HG03175 (cell line): ENCODE results near the gene DACT3.

ENCODE experiments used
- ATAC-seq: cut with Tn5 transposase; IDR thresholded peaks from one replicate; pipeline ENCODE4 v1.9.1; 2021; ENCODE audit warnings: mild to moderate bottlenecking, moderate library complexity; ENCODE audit not compliant: unreplicated experiment

DACT3 gene

DNA sequence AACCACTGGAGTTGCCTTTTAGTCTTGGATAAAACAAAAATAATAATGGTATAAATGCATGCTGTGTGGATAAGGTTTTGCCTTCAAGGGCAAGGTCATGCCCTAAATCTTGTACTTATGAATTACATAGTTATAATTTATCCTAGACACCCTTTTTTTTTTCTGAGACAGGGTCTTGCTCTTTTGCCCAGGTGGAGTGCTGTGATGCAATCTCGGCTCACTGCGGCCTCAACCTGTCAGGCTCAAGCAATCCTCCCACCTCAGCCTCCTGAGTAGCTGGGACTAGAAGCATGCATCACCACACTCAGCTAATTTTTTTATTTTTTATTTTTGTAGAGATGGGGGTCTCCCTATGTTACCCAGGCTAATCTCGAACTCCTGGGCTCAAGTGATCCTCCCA lies 7.7 kb upstream of the DACT3 start:
- no peak for ATAC-seq

DNA sequence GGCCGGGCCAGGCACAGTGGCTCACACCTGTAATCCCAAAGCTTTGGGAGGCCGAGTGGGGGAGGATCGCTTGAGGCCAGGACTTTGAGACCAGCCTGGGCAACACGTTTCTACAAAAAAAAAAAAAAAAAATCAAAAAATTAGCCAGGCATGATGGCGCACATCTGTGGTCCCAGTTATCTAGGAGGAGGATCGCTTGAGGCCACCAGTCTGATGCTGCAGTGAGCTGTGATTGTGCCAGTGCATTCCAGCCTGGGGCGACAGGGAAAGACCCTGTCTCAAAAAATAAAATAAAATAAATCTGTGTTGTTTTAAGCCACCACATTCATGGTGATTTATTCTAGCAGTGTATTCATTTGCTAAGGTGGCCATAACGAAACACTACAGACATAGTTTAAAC lies 4.1 kb upstream of the DACT3 start:
- no peak for ATAC-seq

DNA sequence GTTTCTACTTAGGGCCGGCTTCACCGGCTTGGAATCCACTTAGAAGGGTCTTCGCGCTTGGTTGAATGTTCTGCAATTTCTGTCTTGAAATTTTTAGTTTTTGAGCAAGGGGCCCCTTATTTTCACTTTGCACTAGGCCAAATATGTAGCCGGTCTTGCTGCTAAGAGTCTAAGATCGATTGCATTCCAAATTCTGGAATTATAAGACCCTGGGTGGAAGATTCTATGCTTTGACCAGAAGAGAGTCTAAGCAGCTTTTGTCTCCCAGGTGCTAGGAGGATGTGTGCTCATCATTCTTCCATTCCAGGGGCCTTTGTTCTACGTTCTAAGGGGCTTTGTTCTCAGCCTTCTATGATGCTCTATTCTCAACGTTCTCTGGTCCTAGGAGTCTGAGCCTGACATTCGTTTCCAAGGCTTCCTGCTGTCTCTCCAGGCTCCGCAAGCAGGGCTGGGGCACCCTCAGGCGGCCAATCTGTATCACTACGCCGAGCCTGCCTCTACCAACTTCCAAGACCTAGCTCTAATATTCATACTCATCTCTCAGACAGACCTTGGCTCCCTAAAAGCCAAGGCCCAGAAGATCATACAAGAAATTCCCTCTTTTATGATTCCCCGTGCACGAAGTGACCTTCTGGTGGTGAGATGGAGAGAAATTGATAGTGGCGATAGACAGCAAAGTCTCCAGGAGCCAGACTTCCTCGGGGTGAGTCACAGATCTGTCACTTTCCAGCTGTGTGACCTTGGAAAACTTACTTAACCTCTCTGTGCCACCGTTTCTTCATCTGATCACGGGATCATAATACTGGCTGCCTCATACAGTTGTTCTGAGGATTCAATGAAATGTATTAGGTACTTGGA lies 982 bp upstream of the DACT3 start:
- ATAC-seq, result no peak

DNA sequence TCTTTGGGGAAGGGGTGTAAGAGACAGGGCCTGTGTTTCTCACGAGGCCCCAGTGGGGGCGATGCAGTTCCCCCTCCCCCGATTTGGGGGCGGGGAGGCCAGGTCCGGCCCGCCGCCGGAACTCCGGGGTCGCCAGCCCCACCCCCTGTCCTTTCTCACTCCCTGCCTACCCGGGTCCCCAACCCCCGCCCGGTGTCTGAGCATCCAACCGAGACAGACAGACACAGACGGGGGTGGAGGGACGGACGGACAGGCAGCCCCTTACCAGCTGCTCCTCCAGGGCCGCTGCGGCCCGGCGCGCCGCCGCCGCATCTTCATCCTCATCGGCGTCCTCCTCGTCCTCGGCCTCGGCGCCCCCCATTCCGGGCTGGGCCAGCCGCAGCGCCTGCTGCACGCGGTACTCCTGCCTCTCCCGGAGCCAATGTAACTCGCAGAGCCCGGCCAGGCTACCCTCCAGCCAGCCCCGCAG lies 397 bp downstream of the DACT3 start:
- ATAC-seq, result no peak

DNA sequence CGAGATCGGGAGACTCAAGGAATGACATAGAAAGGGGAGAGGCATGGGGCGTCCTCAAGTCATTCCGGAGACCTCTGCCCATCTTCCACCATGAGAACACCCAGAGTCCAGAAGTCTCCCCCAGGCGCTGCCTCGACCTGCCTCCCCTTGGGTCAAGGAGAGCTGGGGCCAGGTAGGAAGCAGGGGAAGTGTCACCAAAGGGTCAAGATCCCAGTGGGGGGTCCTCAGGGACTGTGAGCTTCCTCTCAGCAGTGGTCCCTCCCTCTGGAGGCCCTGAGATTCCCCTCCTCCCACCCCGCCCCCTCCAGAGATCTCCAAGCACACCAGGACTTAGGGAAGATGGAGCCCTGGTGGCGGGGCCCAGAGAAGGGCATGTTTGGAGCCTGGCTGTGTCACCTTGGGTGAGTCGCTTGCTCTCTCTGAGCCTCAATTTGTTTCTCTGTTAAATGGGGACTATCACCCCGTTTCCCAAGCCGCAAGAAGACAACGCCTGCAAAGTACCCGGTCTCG lies 919 bp downstream of the DACT3 start:
- ATAC-seq, result no peak

DNA sequence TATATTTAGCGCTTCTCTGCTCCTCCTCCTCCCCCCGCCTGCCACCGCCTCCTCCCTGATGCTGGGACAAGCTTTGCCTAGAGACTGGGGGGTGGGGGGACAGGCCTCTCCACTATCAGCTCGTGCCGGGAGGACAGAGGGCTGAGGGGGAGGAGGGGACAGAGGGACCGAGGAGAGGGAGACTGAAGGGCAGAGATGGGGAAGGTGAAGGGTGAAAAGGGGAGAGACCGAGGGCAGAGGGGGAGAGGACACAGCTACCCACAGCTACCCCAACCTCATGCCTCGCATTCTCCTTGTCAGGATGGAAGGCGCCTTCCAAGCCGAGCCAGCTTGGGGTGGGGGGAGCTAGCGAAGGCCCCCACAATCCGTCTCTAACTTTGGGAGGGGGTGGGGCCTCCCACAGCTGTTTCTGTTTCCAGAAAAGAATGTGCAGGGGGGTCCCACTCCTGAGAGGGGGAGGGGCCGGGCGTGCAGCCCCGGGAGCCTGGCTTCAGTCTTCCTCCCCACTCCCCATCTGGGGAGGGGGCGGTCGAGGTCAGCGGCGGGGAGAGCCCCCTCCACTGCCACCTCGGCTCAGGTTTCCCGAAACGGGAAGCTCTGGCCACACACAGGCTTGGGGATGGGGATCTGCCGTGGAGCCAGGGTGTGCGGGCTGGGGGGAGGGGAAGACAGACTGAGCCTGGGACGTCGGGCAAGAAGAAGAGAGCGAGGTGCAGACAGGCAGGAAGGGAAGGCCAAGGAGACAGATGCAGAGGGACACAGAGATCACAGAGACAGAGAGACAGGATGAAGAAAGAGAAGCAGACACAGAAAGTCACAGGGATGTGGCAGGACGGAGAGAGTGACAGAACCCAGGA lies 1.6 kb downstream of the DACT3 start:
- no peak for ATAC-seq

DNA sequence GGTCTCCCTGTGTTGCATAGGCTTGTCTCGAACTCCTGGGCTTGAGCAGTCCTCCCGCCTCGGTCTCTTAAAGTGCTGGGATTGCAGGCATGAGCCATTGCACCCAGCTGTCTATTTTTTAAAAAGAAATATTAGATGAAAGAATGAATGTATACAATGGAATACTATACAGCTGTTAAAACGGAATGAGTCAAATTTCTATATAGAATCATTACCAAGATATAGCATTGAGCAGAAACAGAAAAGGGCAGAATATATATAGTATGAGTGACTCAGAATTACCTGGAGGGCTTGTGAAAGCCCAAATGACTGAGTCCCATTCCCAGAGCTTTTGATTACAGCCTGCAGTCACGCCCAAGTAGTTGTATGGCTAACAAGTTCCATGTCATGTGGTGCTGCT lies 4.4 kb downstream of the DACT3 start:
- ATAC-seq, result no peak

DNA sequence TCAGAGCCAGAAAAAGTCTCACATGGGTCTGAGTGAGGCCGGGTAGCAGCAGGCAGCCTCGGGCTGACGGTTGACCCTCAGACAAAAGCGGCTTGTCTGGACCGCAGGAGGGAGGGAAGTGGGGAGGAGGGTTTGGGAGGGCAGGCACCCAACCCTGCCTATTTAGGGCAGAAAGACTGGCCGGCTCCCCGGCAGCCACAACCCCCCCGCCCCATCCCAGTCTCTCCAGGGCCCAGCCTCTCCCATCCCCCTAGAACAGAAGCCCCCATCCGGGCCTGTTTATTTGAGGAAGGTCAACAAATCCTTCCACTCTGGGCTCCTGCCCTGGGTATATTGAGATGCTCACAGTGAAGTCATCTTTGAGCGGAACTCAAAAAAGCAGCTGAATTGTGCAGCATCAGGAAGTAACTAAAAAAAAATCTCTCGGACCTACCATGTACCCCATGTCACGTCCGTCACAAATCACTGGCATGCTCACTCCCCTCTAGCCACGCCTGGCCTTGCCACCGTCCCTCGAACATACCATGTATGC lies 6.3 kb downstream of the DACT3 start:
- ATAC-seq, result no peak

DNA sequence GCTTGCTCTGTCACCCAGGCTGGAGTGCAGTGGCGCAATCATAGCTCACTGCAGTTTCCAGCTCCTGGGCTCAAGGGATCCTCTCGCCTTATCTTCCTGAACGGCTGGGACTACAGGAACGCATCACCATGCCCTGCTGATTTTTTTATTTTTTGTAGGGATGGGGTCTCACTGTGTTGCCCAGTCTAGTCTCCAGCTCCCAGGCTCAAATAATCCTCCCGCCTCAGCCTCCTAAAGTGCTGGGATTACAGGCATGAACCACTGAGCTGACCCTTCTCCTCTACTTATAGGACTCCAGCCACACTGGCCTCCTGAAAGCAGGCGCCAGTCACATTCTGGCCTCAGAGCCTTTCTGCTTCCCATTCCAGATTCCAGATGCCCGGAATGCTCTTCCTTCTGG lies 10.5 kb downstream of the DACT3 start:
- ATAC-seq, result no peak

DNA sequence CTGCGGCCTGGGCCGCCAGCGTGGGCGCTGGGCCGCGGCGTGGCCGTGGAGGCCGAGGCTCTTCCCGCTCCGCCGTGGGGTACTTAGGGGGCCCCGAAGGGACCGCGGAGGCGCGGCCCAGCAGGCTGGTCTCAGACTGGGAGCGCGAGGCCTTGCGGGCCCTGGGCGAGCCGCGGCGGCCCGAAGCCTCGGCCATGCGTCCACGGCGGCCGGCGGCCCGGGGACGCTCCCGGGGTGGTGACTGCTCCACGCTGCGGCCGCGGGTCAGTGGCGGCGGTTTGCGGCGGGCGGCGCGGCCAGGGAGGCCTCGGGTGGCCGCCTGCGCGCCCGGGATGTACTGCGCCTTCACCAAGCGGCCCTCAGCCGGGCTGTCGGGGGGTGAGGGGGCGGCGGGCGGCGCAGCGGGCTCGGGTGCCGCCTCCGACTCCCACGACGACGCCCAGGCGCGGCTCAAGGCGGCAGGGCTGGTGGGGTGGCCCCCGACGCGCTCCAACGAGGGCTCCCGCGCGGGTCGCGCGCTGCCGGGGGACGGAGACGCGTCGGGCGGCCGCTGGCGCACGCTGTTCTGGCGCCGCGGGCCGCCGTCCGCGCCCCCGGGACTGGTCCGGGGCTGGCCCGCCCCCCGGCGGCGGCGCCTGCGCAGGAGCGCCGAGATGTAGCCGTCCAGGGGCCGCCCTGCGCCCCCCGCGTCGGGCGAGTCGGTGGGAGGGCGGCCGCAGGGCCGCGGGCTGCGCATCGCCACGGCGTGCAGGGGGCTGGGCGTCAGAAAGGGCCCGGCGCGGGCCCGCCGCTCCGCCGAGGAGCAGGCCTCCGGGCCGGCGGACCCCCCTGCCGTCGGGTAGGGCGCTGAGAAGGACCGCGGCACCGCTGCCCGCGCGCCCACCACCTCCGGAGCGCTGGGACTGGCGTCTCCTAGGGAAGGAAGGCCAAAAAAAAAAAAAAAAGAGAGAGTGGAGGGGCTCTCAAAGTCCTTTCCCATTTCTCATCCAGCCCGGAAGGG lies 11.7 kb downstream of the DACT3 start:
- ATAC-seq, result no peak

DNA sequence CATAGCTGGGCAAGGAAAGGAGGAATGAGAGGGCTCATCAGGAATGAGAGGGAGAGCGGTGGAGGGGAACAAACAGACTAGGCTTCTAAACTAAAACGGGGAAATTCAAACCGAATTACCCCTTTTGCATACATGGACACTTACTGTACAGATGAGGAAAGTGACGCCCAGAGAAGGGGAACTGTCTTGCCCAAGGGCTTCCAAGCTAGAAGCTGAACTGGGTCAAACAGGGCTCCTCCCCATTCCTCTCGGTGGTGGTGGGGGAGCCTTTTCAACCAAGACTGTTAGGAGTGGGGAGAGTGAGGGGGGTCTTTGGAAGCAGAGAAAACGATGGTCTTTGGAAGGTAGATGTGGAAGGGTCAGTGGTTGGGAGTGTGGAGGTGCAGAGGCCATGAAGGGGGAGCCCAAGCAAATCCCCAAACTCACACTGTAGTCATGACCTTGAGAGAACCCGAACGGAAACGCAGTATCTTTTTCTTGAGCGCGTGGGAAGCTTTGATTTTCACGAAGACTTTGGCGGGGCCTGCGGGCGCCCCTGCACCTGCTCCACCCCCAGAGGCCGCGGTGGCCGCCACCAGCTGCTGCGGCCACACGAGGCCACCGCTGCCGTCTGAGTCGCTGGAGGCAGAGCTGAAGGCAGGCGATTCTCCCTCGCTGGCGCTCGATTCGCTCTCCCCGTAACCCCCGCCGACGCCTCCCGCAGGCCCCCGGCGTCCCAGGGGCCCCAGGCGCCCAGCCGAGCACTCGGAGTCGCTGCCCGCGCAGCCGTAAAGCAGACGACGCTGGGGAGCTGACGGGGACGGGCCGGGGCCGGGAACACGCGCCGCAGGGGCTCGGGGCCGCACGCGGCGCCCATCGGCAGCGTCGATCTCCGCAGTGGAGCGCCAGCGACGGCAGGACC lies 12.7 kb downstream of the DACT3 start:
- ATAC-seq, result no peak

DNA sequence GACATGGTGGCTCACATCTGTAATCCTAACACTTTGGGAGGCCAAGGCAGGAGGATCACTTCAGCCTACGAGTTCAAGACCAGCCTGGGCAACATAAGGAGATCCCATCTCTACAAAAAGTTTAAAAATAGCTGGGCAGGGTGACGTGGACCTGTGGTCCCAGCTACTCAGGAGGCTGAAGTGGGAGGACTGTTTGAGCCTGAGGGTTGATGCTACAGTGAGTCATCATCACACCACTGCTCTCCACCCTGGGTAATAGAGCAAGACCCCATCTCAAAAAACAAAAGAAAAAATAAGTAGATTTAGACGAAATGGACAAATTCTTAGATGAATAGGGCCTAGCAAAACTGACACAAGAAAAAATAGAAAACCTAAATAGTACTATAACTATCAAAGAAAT lies 14.6 kb downstream of the DACT3 start:
- no peak for ATAC-seq

DNA sequence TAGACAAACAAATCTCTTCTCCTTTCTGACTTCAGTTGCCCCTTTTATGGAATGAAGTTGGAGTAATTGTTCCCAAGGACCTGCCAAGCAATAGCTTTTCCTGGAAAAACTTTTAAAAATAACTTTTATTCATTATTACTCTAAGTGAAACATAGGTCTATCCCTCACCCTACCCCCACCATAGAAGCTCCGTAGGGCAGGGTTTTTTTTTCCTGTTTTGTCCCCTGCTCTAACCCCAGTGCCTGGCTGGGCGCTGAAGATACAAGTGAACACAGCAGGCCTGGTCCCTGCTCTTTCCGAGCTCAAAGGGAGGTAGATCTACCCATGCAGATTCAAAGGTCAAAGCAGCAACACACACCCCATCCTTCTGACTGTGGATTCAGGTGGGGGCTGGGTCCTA lies 16.3 kb downstream of the DACT3 start:
- ATAC-seq, result no peak

DNA sequence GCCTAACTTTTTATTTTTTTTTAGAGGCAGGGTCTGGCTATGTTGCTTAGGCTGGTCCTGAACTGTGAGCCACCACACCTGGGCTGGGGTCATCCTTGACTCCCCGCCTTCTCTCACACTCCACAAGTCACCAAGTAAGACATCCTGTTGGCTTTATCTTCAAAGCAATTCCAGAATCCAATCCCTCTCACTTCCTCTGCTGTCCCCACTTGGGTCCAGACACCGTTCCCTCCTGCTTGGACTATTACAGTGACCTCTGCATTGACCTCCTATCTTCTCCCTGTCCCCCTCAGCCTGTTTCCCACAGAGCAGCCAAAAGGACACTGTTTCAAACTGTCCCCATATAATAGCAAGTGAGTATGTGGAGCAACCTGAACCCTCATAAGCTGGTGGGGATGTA lies 20.3 kb downstream of the DACT3 start:
- ATAC-seq, result no peak

DNA sequence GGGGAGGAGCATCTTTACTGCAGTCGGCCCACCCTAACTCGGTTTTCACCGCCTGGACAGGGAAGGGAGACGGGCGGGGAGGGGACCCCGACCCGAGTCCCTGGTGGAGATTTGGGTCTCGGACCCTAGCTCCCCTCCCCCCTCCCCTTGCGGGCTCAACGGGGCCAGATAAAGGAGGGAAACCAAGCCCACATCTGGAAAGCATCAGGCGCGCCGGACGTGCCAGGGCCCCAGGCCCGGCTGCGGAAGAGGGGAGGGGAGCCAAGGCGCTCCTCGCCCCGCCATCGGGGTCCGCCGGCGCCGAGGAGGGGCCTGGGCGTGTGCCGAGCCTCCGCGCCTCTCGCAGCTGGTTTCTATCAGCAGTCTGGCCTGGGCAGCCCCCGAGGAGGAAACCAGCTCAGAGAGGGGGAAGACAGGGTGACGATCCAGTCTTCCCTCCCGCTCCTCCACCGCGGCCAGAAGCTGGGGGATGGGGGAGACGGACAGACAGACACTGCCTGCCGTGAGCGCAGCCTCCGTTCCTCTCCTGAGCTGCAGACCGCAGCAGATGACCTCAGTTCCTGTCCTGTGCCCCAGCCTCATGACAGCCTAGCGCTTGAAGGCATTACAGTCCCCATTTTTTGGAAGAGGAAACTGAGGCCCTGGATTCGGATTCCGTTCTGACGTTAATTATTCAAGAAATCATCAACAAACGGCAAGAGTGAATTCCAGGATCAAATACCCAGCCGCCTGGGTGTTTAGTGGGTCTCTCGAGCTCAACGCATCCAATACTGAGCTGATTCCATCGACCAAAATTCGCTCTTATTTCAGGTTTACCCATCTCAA lies 21.4 kb downstream of the DACT3 start:
- no peak for ATAC-seq

DNA sequence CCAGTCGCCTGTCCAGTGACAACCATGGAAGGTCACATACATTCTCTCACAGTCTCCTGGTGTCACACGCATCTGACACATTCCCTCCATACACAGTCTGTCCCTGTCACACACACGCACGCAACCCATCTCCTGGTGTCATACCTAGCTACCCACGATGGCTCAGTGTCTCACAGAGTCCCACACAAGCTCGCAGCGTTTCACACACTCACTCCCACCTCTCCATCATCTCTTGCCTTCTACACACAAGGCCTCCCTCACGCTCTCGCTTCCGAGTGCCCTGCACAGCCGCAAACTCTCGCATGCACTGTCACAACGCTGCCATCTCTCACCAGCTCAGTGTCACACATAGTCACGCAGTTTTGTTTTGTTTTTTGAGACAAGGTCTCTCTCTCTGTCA lies 23.8 kb downstream of the DACT3 start:
- ATAC-seq, result no peak

DNA sequence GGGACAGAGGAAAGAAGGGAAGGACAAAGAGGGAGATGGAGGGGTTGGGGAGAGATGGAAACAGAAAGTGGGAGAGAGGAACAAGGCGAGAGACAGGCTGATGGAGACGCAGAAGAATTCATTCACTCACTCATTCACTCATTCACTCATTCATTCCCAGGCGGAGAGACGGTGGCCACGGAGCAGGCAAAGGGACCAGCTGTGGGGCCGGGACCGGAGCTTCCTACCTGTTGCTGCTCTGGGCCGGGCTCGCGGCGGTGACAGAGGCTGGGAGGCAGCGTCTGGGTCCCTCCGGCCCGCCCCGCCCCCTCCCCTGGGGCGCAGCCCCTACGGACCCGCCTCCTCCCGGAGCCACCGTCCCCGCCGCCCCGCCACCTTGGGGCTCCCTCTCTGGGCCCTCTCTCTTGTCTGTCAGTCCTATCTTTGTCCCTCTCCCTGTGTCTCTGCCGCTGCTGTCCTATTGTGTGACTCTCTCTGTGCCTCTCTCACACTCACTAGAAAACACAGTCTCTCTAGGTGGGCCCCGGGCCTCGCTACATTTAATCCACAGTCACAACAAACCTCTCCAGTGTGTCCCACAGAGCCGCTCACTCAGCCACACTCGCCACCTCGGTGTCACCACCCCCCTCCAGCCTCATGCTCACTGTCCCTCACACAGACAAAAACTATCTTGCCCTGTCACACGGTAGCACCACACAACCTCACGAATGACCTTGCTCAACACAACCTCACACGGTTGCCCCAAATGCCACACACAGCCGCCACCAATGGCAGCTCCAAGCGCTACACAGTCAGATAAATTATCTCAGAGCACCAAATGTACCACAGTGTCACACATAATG lies 24.8 kb downstream of the DACT3 start, which contains the start of gene GNG8:
GNG8 (minus strand) TSS at position 283 of the 842 bp plus-strand sequence. CDS start 1,520 bp downstream, outside the sequence.
- ATAC-seq, result no peak
